ENCODE results near the gene MTO1. TPM values are rescaled to one million over a fixed set of nuclear protein-coding genes. Genes with fewer than 3 reads are reported as not detected.

MTO1 gene
- total RNA-seq, 1 donor from 2014 or later = 28.6 TPM

- H3K9me3 Mint-ChIP-seq = no peaks in the 10 kb centered on the region
- no peaks in the 10 kb centered on the region for H3K36me3 ChIP-seq
- no peak overlapping the region for H3K4me3 Mint-ChIP-seq
- H3K4me1 ChIP-seq = no peaks in the 10 kb centered on the region
- H3K27me3 ChIP-seq = no peaks in the 10 kb centered on the region
- no peaks in the 10 kb centered on the region for H3K36me3 Mint-ChIP-seq
- no peak overlapping the region for H3K4me2 ChIP-seq
- no peaks in the 10 kb centered on the region for H3K4me1 Mint-ChIP-seq
- TF ChIP-seq EZH2 (IDR thresholded peaks at IDR 0.05) (no peak), EZH2phosphoT487 (IDR thresholded peaks at IDR 0.05) (no peak), CTCF (IDR thresholded peaks at IDR 0.05) (no peak)
- H3K27ac ChIP-seq = no peak overlapping the region
- H3K79me2 ChIP-seq (ENCODE audit: low read depth) = no peaks in the 10 kb centered on the region
- H3K9ac ChIP-seq = no peak overlapping the region
- no peak overlapping the region for H2AFZ ChIP-seq (replicated peaks)
- H3K9me3 ChIP-seq (ENCODE audit: low read depth) = no peaks in the 10 kb centered on the region
- no peak overlapping the region for H3K4me3 ChIP-seq
- H3K27me3 Mint-ChIP-seq (ENCODE audit: insufficient read depth, low read depth) = peaks cover 3% of the 10 kb centered on the region
- no peak for DNase-seq (ENCODE audit: low spot score)
- no peak overlapping the region for H3K27ac Mint-ChIP-seq
- no peaks in the 10 kb centered on the region for H4K20me1 ChIP-seq (ENCODE audit: low read depth)
- H3F3A ChIP-seq (ENCODE audit: low read depth) = no peaks in the 10 kb centered on the region
Observed at GRCh38 chr6:73528897-73529296, 67.4 kb downstream of the MTO1 start.

GRCh38 chr6:73532293-73532692 lies 70.8 kb downstream of the MTO1 start:
- Histone ChIP-seq H3K4me2 (no peak overlapping the region), H3K9ac (no peak overlapping the region), H3K27ac (no peak overlapping the region), H2AFZ (replicated peaks) (no peak overlapping the region), H3F3A (ENCODE audit: low read depth) (no peaks in the 10 kb centered on the region), H3K79me2 (ENCODE audit: low read depth) (no peaks in the 10 kb centered on the region), H3K4me3 (no peak overlapping the region), H3K36me3 (no peaks in the 10 kb centered on the region), H3K9me3 (ENCODE audit: low read depth) (no peaks in the 10 kb centered on the region), H4K20me1 (ENCODE audit: low read depth) (no peaks in the 10 kb centered on the region), H3K4me1 (no peaks in the 10 kb centered on the region), H3K27me3 (no peaks in the 10 kb centered on the region)
- Mint-ChIP-seq H3K4me1 (no peaks in the 10 kb centered on the region), H3K27ac (no peak overlapping the region), H3K9me3 (no peaks in the 10 kb centered on the region), H3K27me3 (ENCODE audit: insufficient read depth, low read depth) (peaks cover 6% of the 10 kb centered on the region), H3K4me3 (no peak overlapping the region), H3K36me3 (no peaks in the 10 kb centered on the region)
- TF ChIP-seq CTCF (IDR thresholded peaks at IDR 0.05) (no peak), EZH2 (IDR thresholded peaks at IDR 0.05) (no peak), EZH2phosphoT487 (IDR thresholded peaks at IDR 0.05) (no peak)
- DNase-seq (ENCODE audit: low spot score) = no peak

- H3K9me3 Mint-ChIP-seq = no peaks in the 10 kb centered on the region
- DNase-seq (ENCODE audit: low spot score) = no peak
- no peaks in the 10 kb centered on the region for H4K20me1 ChIP-seq (ENCODE audit: low read depth)
- H3K27me3 Mint-ChIP-seq (ENCODE audit: insufficient read depth, low read depth) = peaks cover 4% of the 10 kb centered on the region
- H3K4me1 ChIP-seq = no peaks in the 10 kb centered on the region
- H3K36me3 ChIP-seq = no peaks in the 10 kb centered on the region
- TF ChIP-seq CTCF (IDR thresholded peaks at IDR 0.05) (no peak), EZH2 (IDR thresholded peaks at IDR 0.05) (no peak), EZH2phosphoT487 (IDR thresholded peaks at IDR 0.05) (no peak)
- H3K27me3 ChIP-seq = no peaks in the 10 kb centered on the region
- H3K36me3 Mint-ChIP-seq = no peaks in the 10 kb centered on the region
- H3K27ac Mint-ChIP-seq = no peak overlapping the region
- H3K9me3 ChIP-seq (ENCODE audit: low read depth) = no peaks in the 10 kb centered on the region
- H3K79me2 ChIP-seq (ENCODE audit: low read depth) = no peaks in the 10 kb centered on the region
- H3K4me3 Mint-ChIP-seq = no peak overlapping the region
- H3F3A ChIP-seq (ENCODE audit: low read depth) = no peaks in the 10 kb centered on the region
- no peak overlapping the region for H3K4me2 ChIP-seq
- no peak overlapping the region for H3K4me3 ChIP-seq
- no peak overlapping the region for H3K9ac ChIP-seq
- no peak overlapping the region for H3K27ac ChIP-seq
- no peak overlapping the region for H2AFZ ChIP-seq (replicated peaks)
- H3K4me1 Mint-ChIP-seq = no peaks in the 10 kb centered on the region
Observed at GRCh38 chr6:73534628-73535027, 73.1 kb downstream of the MTO1 start.

Measured in neural progenitor cell (in vitro differentiated cells).